Tongue (tissue), 2 donors: ENCODE measurements around the gene RHOG. TPM values are rescaled to one million over a fixed set of nuclear protein-coding genes. Genes with fewer than 3 reads are reported as not detected.

Experiments
- DNase-seq: peaks from one replicate; pipeline ENCODE4 v3.0.0-alpha.2; 2015
- total RNA-seq: library from RNA; depleted of rRNA; stranded (reverse); fragments of >200 nt; gene quantifications from one replicate; pipeline ENCODE4 v1.2.3, GENCODE V29; 2014

The RHOG gene
- total RNA-seq, 1 donor from 2014 or later = 17.2 TPM

DNA sequence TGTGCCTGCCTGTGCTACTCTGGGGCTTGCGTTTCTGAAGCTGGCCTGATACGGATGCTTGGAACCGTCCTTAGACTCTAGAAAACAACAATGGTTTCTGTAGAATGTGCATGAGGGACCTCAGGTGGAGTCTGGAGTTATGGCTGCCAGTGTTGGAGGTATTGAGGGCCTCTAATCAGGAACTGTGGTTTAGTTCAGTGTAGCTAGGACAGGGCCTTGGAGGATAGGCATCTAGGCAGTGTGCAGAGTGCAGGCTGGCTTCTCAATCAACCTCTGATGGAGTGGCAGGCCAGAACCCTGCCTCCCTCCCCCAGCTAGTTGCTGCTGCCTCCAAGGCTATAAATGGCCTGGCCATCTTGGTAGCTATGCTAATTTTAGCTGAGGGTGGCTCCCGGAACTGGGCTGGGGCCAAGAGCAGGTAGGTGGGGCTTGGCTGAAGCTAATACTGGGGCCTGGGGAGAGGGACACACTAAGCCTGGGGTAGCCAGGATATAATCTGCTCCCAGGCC, 18.7 kb upstream of the RHOG start:
- DNase-seq = peak; percentile 75

DNA sequence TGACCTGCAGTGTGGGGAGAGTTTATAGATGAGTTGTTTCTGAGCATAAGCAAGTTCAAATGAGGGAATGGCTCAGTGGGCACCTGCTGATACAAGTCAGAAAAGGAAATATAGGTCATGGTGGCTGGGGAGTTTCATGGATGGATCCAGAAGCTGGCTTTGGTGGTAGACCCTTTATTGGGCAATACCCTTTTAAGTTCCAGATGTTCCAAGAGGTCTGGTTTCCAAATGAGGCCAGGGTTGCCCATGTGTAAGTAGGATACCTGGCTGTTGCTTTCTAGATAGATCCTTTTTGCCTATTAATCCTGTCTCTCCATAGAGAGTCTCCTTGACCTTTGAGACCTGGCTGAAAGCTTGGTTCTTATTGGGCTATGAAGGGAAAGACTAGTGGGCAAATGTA, 16.9 kb upstream of the RHOG start:
- DNase-seq = no peak

DNA sequence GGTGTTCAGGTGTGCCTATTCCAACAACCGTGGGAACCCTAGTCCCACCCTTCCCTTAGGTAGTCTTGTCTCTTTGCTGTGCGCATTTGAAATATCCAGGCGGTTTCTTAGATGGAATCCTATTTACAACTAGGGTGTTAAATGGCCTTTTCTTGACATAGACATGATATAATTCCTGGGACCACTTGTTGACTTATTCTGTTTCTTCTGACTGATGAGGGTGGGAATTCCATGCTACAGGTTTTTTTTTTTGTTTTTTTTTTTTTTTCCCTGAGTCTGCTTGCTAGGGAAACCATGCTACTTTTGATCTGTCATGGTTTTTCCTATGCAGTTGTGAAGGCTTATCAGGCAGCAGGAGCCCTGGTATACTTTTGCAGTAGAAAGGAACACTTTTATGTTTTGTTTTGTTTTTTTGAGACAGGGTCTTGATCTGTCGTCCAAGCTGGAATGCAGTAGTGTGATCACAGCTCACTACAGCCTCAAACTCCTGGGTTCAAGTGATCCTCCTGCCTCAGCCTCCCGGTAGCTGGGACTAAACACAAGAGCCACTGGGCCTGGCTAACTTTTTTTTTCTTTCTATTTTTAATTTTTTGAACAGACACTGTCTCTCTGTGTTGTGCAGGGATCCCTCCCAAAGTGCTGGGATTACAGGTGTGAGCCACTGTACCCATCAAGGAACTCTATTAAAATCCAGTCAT, 16.2 kb upstream of the RHOG start:
- DNase-seq = no peak

- peak; percentile 48 for DNase-seq
Observed at GRCh38 chr11:3855808-3856491, 15.2 kb upstream of the RHOG start.

DNA sequence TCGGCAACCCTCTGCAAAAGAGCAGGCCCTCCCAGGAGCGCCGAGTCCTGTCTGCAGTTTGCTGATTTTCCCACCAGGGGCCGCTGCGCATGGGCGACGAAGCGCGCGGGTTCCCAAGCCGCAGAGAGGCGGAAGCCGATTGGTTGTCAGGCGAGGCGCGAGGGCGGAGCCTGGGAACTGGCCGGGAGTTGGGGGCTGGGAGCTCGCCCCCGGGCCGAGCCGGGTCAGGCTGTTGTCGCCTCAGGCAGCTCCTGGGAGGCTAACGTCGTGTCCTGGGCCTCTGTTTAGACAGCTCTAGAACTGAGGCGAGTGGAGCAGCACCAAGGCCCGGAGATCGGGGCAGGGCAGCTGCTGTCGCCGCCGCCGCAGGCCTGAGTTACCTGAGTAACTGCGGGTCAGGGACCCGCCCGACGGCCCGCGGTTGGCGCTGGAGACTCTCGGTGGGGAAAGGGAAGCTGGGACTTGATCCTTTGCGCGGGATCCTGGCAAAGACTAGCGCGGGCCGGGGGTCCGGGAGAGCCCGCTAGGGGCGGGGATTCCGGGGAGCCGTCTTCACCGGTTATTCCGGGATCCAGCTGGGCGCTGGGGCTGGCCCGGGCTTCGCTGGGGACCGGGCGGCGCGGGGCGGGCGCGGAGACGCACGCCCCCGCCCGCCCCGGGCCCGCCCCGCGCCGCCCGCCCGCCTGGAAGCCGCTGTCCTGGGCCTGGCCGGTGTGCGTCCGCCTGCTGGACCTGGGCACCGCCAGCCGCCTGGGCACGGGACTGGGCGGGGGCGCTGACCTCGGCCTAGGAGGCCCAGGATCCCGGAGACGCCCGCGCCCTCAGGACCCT, 14.4 kb upstream of the RHOG start, which contains the start of gene STIM1:
Gene STIM1 (plus strand): TSS at position 688 of the 831 bp plus-strand sequence. CDS start 607 bp downstream, outside the sequence.
- peak; percentile 98 for DNase-seq

GRCh38 chr11:3854660-3854976, 13.9 kb upstream of the RHOG start:
- no peak for DNase-seq

DNA sequence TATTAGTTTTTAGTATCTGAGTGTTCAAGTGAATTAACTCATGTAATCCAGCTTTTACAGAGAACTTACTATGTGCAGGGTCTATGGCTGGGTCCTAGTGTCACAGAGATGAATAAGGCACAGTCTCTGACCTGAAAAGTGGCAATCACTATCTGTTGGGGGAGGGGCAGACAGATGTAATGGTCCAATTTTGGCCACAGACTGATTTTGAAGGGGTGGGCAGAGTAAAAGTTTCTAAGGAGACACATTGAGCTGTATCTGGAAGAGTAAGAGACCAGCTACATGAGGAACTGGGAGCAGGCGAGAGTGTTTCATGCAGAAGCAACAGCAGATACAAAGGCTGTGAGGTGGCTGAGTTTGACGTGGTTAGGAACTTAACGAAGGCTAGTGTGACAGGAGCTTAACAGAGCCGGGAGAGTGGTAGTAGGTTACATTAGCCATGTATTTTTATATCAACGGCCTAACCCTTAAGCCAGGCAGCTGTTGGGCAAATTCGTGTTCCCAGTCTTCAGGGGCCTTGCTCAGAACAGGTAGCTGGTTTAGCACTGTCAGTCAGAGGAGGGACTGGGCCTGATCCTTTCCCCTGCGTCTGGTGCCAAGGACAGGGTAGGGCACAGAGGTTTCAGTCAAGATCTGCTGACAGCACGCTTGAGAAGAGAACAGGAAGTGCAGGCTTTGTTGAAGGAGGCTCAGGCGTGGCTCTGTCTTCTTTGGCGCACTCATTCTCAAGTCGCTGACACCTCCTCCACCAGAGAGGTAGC, 13.3 kb upstream of the RHOG start:
- peak; percentile 69 for DNase-seq

- DNase-seq = no peak
Observed at GRCh38 chr11:3853545-3853842, 12.7 kb upstream of the RHOG start.

DNA sequence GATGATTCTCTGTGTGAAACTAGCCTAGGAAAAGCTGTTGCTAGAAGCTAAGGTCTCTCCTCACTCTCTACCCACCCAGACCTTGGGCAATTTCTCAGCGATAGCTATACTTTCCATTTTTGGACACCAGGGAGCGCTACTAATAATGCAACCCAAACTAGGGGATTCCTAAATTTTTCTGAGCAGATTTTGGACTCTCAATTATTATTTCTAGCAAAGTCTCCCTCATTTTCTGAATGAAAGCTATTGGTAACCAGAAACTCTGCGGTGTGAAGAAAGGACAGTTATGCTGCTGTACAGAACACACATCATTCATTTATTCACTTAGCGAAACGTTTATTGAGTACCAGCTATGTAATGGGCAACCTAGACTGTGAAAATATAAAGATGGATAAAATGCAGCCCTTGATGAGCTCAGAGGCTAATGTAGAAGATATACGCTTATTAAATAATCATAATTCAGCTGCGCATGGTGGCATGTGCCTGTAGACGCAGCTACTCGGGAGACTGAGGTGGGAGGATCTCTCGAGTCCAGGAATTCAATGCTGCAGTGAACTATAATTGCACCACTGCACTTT, 8.6 kb upstream of the RHOG start:
- peak; percentile 71 for DNase-seq

GRCh38 chr11:3845670-3846069, 4.9 kb upstream of the RHOG start:
- no peak for DNase-seq

DNA sequence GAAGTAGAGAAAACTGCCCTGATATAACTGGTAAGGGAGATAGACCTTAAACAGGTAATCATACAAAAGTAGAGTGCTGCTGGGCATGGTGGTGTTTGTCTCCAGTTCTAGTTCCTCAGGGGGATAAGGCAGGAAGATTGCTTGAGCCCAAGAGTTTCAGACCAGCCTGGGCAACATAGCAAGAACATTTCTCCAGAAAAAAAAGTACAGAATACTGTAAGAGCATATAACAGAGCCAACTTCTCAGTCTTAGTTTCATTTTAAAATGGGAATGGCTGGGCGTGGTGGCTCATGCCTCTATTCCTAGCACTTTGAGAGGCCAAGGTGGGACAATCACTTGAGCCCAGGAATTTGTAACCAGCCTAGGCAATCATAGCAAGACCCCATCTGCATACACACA, 4.5 kb upstream of the RHOG start:
- no peak for DNase-seq

DNA sequence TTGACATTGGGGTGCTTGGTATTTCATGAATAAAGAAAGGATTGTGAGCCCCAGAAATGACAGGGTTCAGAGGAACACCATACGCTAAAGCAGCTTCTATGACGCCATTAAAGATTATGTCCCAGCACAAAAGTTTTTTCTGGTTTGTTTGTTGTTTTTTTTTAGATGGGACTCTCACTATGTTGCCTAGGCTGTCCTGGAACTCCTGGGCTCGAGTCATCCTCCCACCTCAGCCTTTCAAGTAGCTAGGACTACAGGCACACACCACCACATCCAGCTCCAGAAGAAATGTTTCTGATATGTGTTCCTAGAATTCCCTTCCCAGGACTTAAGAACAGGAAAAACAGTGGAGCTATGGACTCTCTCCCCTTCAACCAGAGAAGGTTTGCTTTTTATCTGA, 2.6 kb upstream of the RHOG start:
- no peak for DNase-seq

DNA sequence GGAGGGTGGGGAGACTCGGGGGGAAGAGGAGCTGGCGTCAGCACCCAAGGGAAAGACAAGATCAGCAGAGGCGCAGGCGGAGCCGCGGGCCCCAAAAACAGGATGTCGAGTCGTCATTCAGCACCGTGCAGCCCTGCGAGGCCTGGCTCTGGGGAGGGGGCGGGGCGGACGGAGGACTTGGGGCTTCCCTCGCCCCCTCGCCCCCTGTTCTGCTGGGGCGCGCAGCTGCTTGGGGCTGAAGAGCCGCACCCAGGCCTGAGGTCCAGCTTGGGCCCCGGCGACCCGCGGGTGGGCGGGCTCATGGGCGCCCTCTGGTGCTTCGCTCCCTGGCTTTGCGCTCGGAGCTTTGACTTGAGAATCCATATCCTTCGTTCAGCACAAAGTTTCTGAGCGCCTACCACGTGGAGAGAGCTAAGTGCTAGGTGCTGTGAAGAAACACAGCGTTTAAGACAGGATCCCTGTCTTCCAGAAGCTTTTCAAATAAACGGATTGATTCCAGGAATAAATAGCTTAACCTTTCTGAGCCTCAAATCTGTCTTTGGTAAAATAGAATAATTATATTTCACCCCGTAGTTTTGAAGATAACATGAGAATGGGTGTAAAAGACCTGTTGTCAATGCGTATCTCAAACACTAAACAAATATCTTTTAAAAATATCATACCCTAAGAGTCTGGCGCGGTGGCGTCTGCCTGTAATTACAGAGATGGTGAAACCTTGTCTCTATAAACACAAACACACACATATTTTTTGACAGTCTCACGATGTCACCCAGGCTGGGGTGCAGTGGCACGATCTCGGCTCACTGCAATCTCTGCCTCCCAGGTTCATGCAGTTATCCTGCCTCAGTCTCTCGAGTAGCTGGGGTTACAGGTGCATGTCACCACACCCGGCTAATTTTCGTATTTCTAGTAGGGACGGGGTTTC, 929 bp upstream of the RHOG start:
- peak; percentile 91 for DNase-seq

DNA sequence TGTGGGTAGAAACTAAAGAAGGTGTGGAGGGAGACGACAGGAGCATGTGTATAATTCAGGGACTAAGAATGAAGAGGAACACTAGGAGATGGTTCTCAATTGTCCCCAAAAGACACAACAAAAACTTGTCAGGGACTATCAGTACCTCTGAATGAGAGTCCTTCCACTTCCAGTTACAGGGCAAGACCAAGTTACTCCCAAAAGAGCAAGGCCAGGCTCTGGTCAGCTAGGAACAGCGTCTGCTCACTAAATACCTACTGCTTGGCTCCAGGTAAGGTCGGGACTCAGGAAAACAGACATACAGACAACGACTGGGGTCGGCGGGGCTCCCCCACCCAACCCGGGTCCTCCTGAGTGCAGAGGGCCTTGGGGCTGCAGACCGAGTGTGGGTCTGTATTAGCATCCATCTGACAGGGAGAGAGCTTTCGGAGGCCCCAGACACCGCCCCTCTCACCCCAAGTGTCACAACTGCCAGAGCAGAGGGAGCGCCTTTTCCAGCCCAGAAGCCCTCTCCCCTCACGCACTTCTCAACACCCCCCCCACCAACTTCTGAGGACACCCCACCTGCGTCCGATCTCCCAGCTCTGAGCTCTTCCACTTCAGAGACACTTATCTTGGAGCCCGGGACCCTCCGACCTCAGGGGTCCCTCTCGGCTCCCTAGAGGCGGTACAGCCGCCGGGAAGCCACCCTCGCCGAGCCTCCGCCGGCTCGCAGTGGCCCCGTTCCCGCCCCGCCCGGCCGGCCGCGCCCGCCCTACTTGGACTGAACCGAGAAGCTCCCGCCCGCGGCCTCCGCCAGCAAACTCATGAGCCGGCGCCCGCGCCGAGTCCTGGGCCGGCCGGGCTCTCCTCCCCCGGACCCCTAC, 522 bp downstream of the RHOG start:
- no peak for DNase-seq

GRCh38 chr11:3838504-3838903, 2.3 kb downstream of the RHOG start:
- no peak for DNase-seq

DNA sequence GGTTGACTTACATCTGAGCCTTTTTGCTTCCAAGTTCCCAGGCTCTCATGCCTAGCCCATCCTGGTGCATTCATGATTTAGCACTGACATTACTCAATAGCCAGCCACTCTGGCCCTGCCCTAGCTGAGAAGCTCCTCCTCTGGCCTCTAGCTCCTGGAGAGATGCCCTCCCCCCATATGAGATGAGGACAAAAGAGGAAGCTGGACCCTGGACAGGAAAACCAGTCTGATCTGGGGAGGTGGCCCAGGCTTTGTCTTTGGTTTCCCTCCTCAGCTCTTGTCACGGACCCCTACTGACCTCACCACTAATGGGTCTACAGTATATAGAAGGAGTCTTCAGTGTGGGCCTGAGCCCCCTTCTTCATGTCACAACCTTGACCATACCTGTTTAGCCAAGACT, 3.0 kb downstream of the RHOG start:
- DNase-seq = no peak

GRCh38 chr11:3836903-3837302, 3.9 kb downstream of the RHOG start:
- no peak for DNase-seq

DNA sequence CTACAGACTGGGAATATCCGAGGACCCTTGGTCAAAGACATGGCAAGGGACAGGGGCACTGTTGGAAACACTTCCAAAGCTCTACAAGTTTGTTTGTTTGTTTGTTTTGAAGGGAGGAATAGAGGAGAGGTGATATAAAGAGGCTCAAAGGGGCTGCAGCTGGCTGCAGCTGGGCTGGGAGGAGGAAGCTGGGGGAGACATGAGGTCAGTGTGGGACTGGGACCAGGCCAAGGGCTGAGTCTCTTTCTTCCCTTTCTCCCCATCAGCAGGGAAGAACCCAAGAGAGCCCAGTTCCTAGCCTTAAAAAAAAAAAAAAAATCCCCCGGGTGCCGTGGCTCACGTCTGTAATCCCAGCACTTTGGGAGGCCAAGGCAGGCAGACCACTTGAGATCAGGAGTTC, 5.0 kb downstream of the RHOG start:
- DNase-seq = no peak

DNA sequence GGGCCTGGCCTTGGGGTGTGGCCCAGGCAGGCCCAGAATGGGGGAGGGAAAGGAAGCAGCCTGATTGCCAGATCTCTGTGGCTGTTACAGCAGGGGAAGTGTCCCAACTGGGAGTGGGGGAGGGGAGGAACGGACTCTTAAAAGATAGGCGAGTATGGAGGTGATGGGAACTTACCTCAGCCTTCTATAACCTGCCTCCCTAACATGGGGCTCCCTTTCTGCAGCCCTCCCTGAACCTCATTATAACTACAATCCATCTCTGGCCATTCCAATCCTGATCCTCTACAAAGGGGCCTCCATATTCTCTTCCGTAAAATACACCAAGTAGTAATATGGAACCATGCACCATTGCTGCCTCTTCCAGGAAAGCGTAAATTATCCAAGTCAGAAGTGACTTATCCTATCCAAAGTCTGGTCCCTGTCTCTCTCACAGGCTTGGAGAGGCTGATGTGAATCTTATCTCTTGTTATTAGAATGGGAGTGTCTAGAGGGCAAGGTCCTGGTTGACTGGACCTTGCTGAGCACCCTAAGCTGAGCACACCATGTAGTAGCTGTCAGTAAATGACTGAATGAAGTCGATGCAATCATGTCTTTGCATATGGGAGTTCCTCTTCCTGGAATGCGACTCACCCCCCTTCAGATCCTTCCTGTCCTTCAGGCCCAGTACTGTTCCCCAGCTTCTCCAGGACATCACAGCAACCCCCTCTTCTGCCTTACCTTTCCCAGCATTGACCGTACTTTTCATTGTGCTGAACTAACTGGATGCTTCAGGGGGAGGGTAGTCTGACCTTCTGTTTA, 5.9 kb downstream of the RHOG start:
- DNase-seq = no peak
